Left ventricle myocardium inferior (tissue), 1 donor: Measurements from ENCODE around the gene C3orf20. TPM values are rescaled to one million over a fixed set of nuclear protein-coding genes. Genes with fewer than 3 reads are reported as not detected.

Experiments used
- DNase-seq: peaks from one replicate; pipeline ENCODE4 v3.0.0-alpha.2; 2020
- H3K27ac ChIP-seq: fragments of 200-600 bp; replicated peaks from 2 replicates; pipeline ENCODE4 v1.8.0; 2021
- H3K27me3 ChIP-seq: fragments of 200-600 bp; 2 replicates; pipeline ENCODE4 v1.8.0; 2021; ENCODE audit warnings: low read depth
- H3K36me3 ChIP-seq: fragments of 200-600 bp; 2 replicates; pipeline ENCODE4 v1.8.0; 2021
- H3K4me1 ChIP-seq: fragments of 200-600 bp; 2 replicates; pipeline ENCODE4 v1.8.0; 2021
- H3K4me3 ChIP-seq: fragments of 200-600 bp; 2 replicates; pipeline ENCODE4 v1.8.0; 2021; ENCODE audit warnings: mild to moderate bottlenecking, moderate library complexity
- H3K9me3 ChIP-seq: fragments of 200-600 bp; replicated peaks from 2 replicates; pipeline ENCODE4 v1.8.0; 2021
- intact Hi-C: fragments of 100-400 bp; cut with micrococcal nuclease; formaldehyde crosslinking; loops from one replicate; pipeline ENCODE4 v1.11.0; 2022
- total RNA-seq: library from RNA; stranded (reverse); fragmentation: NEBNext Ultra II Directional; extraction: Animal tissue kit (Norgen Biotek cat#: 25700); gene quantifications from one replicate; pipeline ENCODE4 v1.2.1, GENCODE V29; 2021
- TF ChIP-seq, protein P1 (sequence below): fragments of 200-600 bp; IDR thresholded peaks from 2 replicates; pipeline ENCODE4 v1.8.0; 2021; ENCODE audit warnings: antibody characterized with exemption, mild to moderate bottlenecking, borderline replicate concordance
- donor health status: DM: no; HTN: yes; CAD: no; lungs with severe emphysema.

Gene C3orf20
- total RNA-seq, 1 donor from 2014 or later = not detected

- H3K27me3 ChIP-seq = peaks cover 5% of the 10 kb centered on the region
- H3K4me1 ChIP-seq = no peaks in the 10 kb centered on the region
- H3K4me3 ChIP-seq = no peak overlapping the region
- TF ChIP-seq, protein P1, sequence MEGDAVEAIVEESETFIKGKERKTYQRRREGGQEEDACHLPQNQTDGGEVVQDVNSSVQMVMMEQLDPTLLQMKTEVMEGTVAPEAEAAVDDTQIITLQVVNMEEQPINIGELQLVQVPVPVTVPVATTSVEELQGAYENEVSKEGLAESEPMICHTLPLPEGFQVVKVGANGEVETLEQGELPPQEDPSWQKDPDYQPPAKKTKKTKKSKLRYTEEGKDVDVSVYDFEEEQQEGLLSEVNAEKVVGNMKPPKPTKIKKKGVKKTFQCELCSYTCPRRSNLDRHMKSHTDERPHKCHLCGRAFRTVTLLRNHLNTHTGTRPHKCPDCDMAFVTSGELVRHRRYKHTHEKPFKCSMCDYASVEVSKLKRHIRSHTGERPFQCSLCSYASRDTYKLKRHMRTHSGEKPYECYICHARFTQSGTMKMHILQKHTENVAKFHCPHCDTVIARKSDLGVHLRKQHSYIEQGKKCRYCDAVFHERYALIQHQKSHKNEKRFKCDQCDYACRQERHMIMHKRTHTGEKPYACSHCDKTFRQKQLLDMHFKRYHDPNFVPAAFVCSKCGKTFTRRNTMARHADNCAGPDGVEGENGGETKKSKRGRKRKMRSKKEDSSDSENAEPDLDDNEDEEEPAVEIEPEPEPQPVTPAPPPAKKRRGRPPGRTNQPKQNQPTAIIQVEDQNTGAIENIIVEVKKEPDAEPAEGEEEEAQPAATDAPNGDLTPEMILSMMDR = no peak
- no peaks in the 10 kb centered on the region for H3K9me3 ChIP-seq
- intact Hi-C loops = no loop called here
- no peaks in the 10 kb centered on the region for H3K36me3 ChIP-seq
- H3K27ac ChIP-seq = no peak overlapping the region
- no peak for DNase-seq
Observed at GRCh38 chr3:14766428-14767244, 91.7 kb downstream of the C3orf20 start.

- no peaks in the 10 kb centered on the region for H3K4me1 ChIP-seq
- no peak overlapping the region for H3K27ac ChIP-seq
- H3K4me3 ChIP-seq = no peak overlapping the region
- TF ChIP-seq, protein P1 = no peak
- intact Hi-C loops = no loop called here
- H3K27me3 ChIP-seq = peaks cover 3% of the 10 kb centered on the region
- no peaks in the 10 kb centered on the region for H3K36me3 ChIP-seq
- DNase-seq = no peak
- no peaks in the 10 kb centered on the region for H3K9me3 ChIP-seq
Observed at GRCh38 chr3:14767245-14768051, 92.5 kb downstream of the C3orf20 start.

GRCh38 chr3:14768182-14768790 lies 93.3 kb downstream of the C3orf20 start:
- H3K9me3 ChIP-seq = no peaks in the 10 kb centered on the region
- intact Hi-C loops = no loop called here
- H3K4me3 ChIP-seq = no peak overlapping the region
- no peak overlapping the region for H3K27ac ChIP-seq
- no peak for DNase-seq
- H3K27me3 ChIP-seq = no peaks in the 10 kb centered on the region
- TF ChIP-seq, protein P1 = no peak
- H3K36me3 ChIP-seq = no peaks in the 10 kb centered on the region
- H3K4me1 ChIP-seq = no peaks in the 10 kb centered on the region

DNA sequence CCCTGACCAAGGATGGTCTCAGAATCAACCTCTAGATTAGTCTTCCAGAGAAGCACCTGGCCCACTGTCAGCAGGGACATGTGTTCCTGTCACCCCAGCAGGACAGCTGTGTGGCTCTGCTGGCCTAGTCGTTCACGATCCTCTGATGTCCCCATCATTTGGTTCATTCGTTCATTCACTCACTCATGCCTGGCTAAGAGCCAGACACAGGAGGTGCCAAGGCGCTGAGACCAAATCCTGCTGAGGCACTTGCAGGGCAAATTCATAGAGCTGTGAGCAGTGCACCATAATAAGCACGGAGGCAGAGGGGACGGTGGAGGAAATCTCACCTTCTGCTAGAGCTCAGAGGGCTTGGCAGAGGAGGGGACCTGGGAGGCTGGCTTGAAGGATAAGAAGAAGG lies 93.9 kb downstream of the C3orf20 start:
- TF ChIP-seq, protein P1 = no peak
- Histone ChIP-seq H3K27ac (no peak overlapping the region), H3K4me1 (no peaks in the 10 kb centered on the region), H3K27me3 (no peaks in the 10 kb centered on the region), H3K4me3 (no peak overlapping the region), H3K36me3 (no peaks in the 10 kb centered on the region), H3K9me3 (no peaks in the 10 kb centered on the region)
- DNase-seq = no peak
- intact Hi-C loops = no loop called here

DNA sequence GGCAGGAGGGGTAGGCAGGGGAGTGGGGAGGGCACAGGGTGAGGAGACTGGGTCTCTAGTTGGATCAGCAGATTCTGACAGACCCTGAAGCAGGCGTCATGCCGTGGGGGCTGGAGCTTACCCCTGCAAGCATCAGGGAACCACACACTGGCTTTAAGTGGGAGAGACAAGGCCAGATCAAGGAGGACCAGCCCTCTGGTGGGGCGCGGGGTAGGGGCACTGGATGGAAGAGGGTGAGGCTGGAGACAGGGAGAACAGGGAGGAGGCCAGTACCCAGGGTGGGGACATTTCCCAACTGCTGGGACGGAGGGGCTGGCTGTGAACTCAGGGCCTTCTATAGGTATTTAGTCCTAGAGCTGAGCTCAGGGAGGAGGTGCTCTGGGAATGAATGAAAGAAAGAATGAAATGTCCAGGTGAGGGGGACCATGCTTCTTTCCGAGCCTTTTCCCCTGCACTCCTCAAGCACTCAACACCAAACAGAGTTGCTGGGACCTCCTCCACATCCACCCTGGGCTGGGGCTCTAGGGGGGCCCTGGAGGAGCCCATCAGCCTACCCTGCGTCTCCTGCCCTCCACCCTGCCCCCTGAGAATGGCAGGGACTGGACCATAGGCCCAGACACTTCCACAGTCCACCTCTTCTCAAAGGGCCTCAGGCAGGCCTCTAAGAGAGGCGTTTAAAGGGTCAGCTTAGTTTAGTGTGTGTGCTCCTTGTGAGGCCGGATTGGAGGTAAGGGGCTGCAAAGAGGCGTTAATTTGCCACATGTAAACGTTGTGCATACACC lies 94.8 kb downstream of the C3orf20 start:
- DNase-seq = no peak
- intact Hi-C loops = no loop called here
- TF ChIP-seq, protein P1 = no peak

More for the DNA sequence above, 94.8 kb downstream of the C3orf20 start:
- no peaks in the 10 kb centered on the region for H3K9me3 ChIP-seq
- H3K4me3 ChIP-seq = no peak overlapping the region
- no peaks in the 10 kb centered on the region for H3K36me3 ChIP-seq
- H3K4me1 ChIP-seq = no peaks in the 10 kb centered on the region
- no peak overlapping the region for H3K27ac ChIP-seq
- H3K27me3 ChIP-seq = peaks cover under 1% of the 10 kb centered on the region
